H1 (cell line): ENCODE data around the gene TINCR. TPM values are rescaled to one million over a fixed set of nuclear protein-coding genes. Genes with fewer than 3 reads are reported as not detected.

Experiments
- CTCF ChIA-PET: fragments of 300-600 bp; sonication (Branson Sonifier 250); formaldehyde crosslinking; loops from one replicate; lab custom pipeline; 2021; ENCODE audit not compliant: partially characterized antibody; lab: Charles Lee
- POLR2A ChIA-PET: fragments of 300-600 bp; sonication (Branson Sonifier 250); formaldehyde crosslinking; loops from one replicate; lab custom pipeline; 2021; ENCODE audit warnings: inconsistent platforms; ENCODE audit not compliant: partially characterized antibody; lab: Charles Lee
- DNase-seq, 2 experiments: peaks; one replicate each; pipeline versions ENCODE4 v3.0.0 to v3.0.0-alpha.2; 2010 to 2022; ENCODE audit warnings: low spot score in 2 of 2, low read depth in 1 of 2, mixed read lengths in 1 of 2
- FAIRE-seq: peaks from 2 replicates; lab custom pipeline; 2011; peaks lifted over from hg19 to GRCh38; lab: Jason Lieb, UNC
- H2AFZ ChIP-seq: 2 replicates; pipeline ENCODE4 v1.8.1; 2012; ENCODE audit warnings: low read length, inconsistent platforms
- H2AK5ac ChIP-seq: 2 replicates; pipeline ENCODE4 v1.6.1; 2013; ENCODE audit warnings: low read depth, low read length
- H2BK120ac ChIP-seq: replicated peaks from 2 replicates; pipeline ENCODE3; 2013; ENCODE audit warnings: low read depth, low read length, inconsistent platforms
- H2BK12ac ChIP-seq: 2 replicates; pipeline ENCODE4 v1.6.1; 2013; ENCODE audit warnings: low read depth, low read length
- H2BK15ac ChIP-seq: 2 replicates; pipeline ENCODE4 v1.6.1; 2013; ENCODE audit warnings: low read length
- H2BK20ac ChIP-seq: 2 replicates; pipeline ENCODE4 v1.6.1; 2013; ENCODE audit warnings: low read length
- H2BK5ac ChIP-seq: 2 replicates; pipeline ENCODE4 v1.6.1; 2013; ENCODE audit warnings: low read depth, low read length
- H3K14ac ChIP-seq: 2 replicates; pipeline ENCODE4 v1.6.1; 2013; ENCODE audit warnings: inconsistent platforms; ENCODE audit not compliant: insufficient read length
- H3K18ac ChIP-seq: 2 replicates; pipeline ENCODE4 v1.6.1; 2013; ENCODE audit warnings: low read length; ENCODE audit errors: extremely low read depth
- H3K23ac ChIP-seq: 2 replicates; pipeline ENCODE4 v1.6.1; 2013; ENCODE audit warnings: inconsistent platforms; ENCODE audit not compliant: insufficient read length
- H3K23me2 ChIP-seq: 2 replicates; pipeline ENCODE4 v1.6.1; 2013; ENCODE audit warnings: low read depth, low read length
- H3K27ac ChIP-seq: 2 replicates; pipeline ENCODE4 v1.6.1; 2011; ENCODE audit warnings: low read depth, low read length, inconsistent platforms
- H3K27me3 ChIP-seq, 4 experiments: replicated peaks in 1 of 4; 1 replicate in 1 of 4; 2 replicates in 3 of 4; pipeline versions ENCODE4 v1.6.1 to v1.8.1; 2011 to 2013; ENCODE audit warnings: low read length in 3 of 4, mild to moderate bottlenecking in 3 of 4, inconsistent platforms in 2 of 4, mixed read lengths in 2 of 4, moderate library complexity in 1 of 4; ENCODE audit not compliant: control insufficient read depth in 3 of 4, insufficient read depth in 3 of 4; ENCODE audit errors: extremely low read depth in 1 of 4
- H3K36me3 ChIP-seq, 4 experiments: 2 replicates each; pipeline versions ENCODE4 v1.6.1 to v1.8.1; 2011 to 2013; ENCODE audit warnings: mild to moderate bottlenecking in 4 of 4, low read length in 3 of 4, moderate library complexity in 2 of 4, control low read depth in 1 of 4, inconsistent platforms in 1 of 4; ENCODE audit not compliant: insufficient read depth in 4 of 4, control insufficient read depth in 2 of 4
- H3K4ac ChIP-seq: replicated peaks from 2 replicates; pipeline ENCODE3; 2013; ENCODE audit warnings: low read length, low read depth, mixed read lengths, inconsistent platforms; ENCODE audit not compliant: insufficient read length
- H3K4me1 ChIP-seq, 4 experiments: replicated peaks in 1 of 4; 1 replicate in 1 of 4; 2 replicates in 3 of 4; pipeline versions ENCODE4 v1.6.1 to v1.8.1; 2011 to 2013; ENCODE audit warnings: low read length in 3 of 4, inconsistent platforms in 2 of 4, mixed read lengths in 1 of 4; ENCODE audit not compliant: insufficient read depth in 4 of 4, control insufficient read depth in 3 of 4
- H3K4me2 ChIP-seq, 2 experiments: 2 replicates each; pipeline versions ENCODE4 v1.6.1 to v1.8.1; 2011 to 2013; ENCODE audit warnings: low read depth in 2 of 2, low read length in 2 of 2, control low read depth in 1 of 2, inconsistent platforms in 1 of 2, mild to moderate bottlenecking in 1 of 2; ENCODE audit not compliant: insufficient read depth in 1 of 2
- H3K4me3 ChIP-seq, 4 experiments: fragments of 200-600, 300-600 bp in 1 of 4; sonication (generic), shearing (Covaris generic), sonication (Bioruptor Twin) in 1 of 4; 2 replicates each; pipeline versions ENCODE4 v1.5.1 to v1.8.1; 2011 to 2016; ENCODE audit warnings: low read length in 4 of 4, low read depth in 3 of 4, control low read depth in 2 of 4, inconsistent platforms in 2 of 4, mild to moderate bottlenecking in 2 of 4, mixed read lengths in 1 of 4, moderate library complexity in 1 of 4; ENCODE audit not compliant: insufficient read depth in 2 of 4; ENCODE audit errors: extremely low read depth in 1 of 4
- H3K56ac ChIP-seq: replicated peaks from 2 replicates; pipeline ENCODE3; 2013; ENCODE audit warnings: low read depth, mild to moderate bottlenecking, mixed read lengths, low read length, inconsistent platforms; ENCODE audit not compliant: insufficient read length
- H3K79me1 ChIP-seq: 2 replicates; pipeline ENCODE4 v1.6.1; 2013; ENCODE audit warnings: low read depth, low read length, control low read depth
- H3K79me2 ChIP-seq, 2 experiments: 2 replicates each; pipeline versions ENCODE4 v1.6.1 to v1.8.1; 2012 to 2013; ENCODE audit warnings: low read length in 2 of 2, mild to moderate bottlenecking in 2 of 2, inconsistent platforms in 1 of 2; ENCODE audit not compliant: insufficient read depth in 2 of 2, control insufficient read depth in 1 of 2
- H3K9ac ChIP-seq, 4 experiments: replicated peaks in 1 of 4; 1 replicate in 1 of 4; 2 replicates in 3 of 4; pipeline versions ENCODE4 v1.6.1 to v1.8.1; 2011 to 2013; ENCODE audit warnings: low read depth in 3 of 4, low read length in 3 of 4, control low read depth in 2 of 4, mild to moderate bottlenecking in 2 of 4, moderate library complexity in 2 of 4, inconsistent platforms in 1 of 4; ENCODE audit errors: extremely low read depth in 1 of 4
- H3K9me3 ChIP-seq, 2 experiments: 2 replicates each; pipeline versions ENCODE4 v1.6.1 to v1.8.1; 2012 to 2013; ENCODE audit warnings: mild to moderate bottlenecking in 2 of 2, moderate library complexity in 2 of 2, control low read depth in 1 of 2, inconsistent platforms in 1 of 2, low read depth in 1 of 2, low read length in 1 of 2, mixed read lengths in 1 of 2; ENCODE audit not compliant: insufficient read depth in 2 of 2
- H4K20me1 ChIP-seq, 2 experiments: replicated peaks in 1 of 2; 2 replicates each; pipeline versions ENCODE3 to v1.8.1; 2011 to 2013; ENCODE audit warnings: inconsistent platforms in 2 of 2, low read length in 2 of 2, mild to moderate bottlenecking in 1 of 2; ENCODE audit not compliant: insufficient read depth in 2 of 2, control insufficient read depth in 1 of 2
- H4K5ac ChIP-seq: 2 replicates; pipeline ENCODE4 v1.6.1; 2013; ENCODE audit warnings: low read length, low read depth, mixed read lengths, inconsistent platforms; ENCODE audit not compliant: insufficient read length
- H4K8ac ChIP-seq: 2 replicates; pipeline ENCODE4 v1.8.0; 2013; ENCODE audit warnings: mild to moderate bottlenecking, moderate library complexity, low read length, inconsistent platforms; ENCODE audit not compliant: insufficient read depth; ENCODE audit errors: extremely low read depth
- H4K91ac ChIP-seq: replicated peaks from 2 replicates; pipeline ENCODE3; 2013; ENCODE audit warnings: low read length, mixed read lengths, inconsistent platforms; ENCODE audit not compliant: insufficient read length
- CBX5 ChIP-seq: fragments of 300-800, 300-1000 bp; sonication (generic); IDR thresholded peaks from 2 replicates; pipeline ENCODE4 v1.7.1; 2016; ENCODE audit warnings: antibody characterized with exemption, low read length, low read depth
- CBX8 ChIP-seq: fragments of 300-800, 300-1000 bp; sonication (generic); IDR thresholded peaks from 2 replicates; pipeline ENCODE4 v1.7.1; 2016; ENCODE audit warnings: low read depth, low read length, borderline replicate concordance
- CREB1 ChIP-seq: IDR thresholded peaks from 2 replicates; pipeline ENCODE4 v1.6.1; 2012; ENCODE audit warnings: inconsistent platforms
- POU5F1 ChIP-seq: IDR thresholded peaks from 2 replicates; pipeline ENCODE4 v1.6.1; 2011; ENCODE audit warnings: low read depth, mild to moderate bottlenecking, low read length, moderate library complexity
- RAD21 ChIP-seq, 2 experiments: IDR thresholded peaks in 1 of 2; conservative IDR thresholded peaks in 1 of 2; 2 replicates each; pipeline ENCODE4 v1.6.1; 2011; ENCODE audit warnings: low read depth in 2 of 2, low read length in 2 of 2, improper control_type of control experiment in 1 of 2, inconsistent platforms in 1 of 2, mild to moderate bottlenecking in 1 of 2, moderate library complexity in 1 of 2
- USF2 ChIP-seq: IDR thresholded peaks from 2 replicates; pipeline ENCODE4 v1.6.1; 2011; ENCODE audit warnings: low read length, improper control_type of control experiment
- whole genome bisulfite sequencing, 2 experiments: shearing (Covaris generic) in 1 of 2; methylation state at CpG; one replicate each; pipeline versions ENCODE4 v1.1.6 to v1.1.7; 2013 to 2015; ENCODE audit warnings: low lambda C conversion rate in 2 of 2, mixed read lengths in 2 of 2, inconsistent platforms in 1 of 2, low coverage in 1 of 2, missing lambda C conversion rate in 1 of 2; ENCODE audit not compliant: insufficient replicate concordance in 2 of 2, insufficient coverage in 1 of 2, insufficient read length in 1 of 2; ENCODE audit errors: extremely low coverage in 1 of 2, missing lambda C conversion rate in 1 of 2; 5-methylcytosine and 5-hydroxymethylcytosine counted together
- polyA plus RNA-seq, 7 experiments: library from polyadenylated mRNA; depleted of rRNA in 3 of 7; stranded (reverse) in 5 of 7; unstranded in 2 of 7; fragments of >200 nt in 5 of 7; fragments of 200-250 nt in 2 of 7; gene quantifications; 1 replicate in 5 of 7; 2 replicates in 1 of 7; 4 replicates in 1 of 7; pipeline versions ENCODE4 v1.2.1 to v1.2.3, GENCODE V29; 2011 to 2013; ENCODE audit warnings: missing spikeins in 2 of 7, mixed read lengths in 2 of 7
- total RNA-seq: library from RNA; stranded (reverse); fragmentation: NEBNext Ultra II Directional; extraction: Animal tissue kit (Norgen Biotek cat#: 25700); gene quantifications from 2 replicates; pipeline ENCODE4 v1.2.1, GENCODE V29; 2021
- TF ChIP-seq, protein P1 (sequence below), 3 experiments: IDR thresholded peaks; 1 replicate in 2 of 3; 2 replicates in 1 of 3; pipeline versions ENCODE4 v1.5.1 to v1.6.1; 2011; ENCODE audit warnings: low read length in 3 of 3, mild to moderate bottlenecking in 3 of 3, inconsistent platforms in 2 of 3, low read depth in 1 of 3, moderate library complexity in 1 of 3; ENCODE audit not compliant: insufficient read depth in 1 of 3; ENCODE audit errors: control extremely low read depth in 1 of 3

Gene TINCR
- total and polyA plus RNA-seq, 2 of the 8 experiments (the other 6 are each of a cell fraction or from before 2014, with no cell fraction given), result 0.52 to 1.4 TPM

DNA sequence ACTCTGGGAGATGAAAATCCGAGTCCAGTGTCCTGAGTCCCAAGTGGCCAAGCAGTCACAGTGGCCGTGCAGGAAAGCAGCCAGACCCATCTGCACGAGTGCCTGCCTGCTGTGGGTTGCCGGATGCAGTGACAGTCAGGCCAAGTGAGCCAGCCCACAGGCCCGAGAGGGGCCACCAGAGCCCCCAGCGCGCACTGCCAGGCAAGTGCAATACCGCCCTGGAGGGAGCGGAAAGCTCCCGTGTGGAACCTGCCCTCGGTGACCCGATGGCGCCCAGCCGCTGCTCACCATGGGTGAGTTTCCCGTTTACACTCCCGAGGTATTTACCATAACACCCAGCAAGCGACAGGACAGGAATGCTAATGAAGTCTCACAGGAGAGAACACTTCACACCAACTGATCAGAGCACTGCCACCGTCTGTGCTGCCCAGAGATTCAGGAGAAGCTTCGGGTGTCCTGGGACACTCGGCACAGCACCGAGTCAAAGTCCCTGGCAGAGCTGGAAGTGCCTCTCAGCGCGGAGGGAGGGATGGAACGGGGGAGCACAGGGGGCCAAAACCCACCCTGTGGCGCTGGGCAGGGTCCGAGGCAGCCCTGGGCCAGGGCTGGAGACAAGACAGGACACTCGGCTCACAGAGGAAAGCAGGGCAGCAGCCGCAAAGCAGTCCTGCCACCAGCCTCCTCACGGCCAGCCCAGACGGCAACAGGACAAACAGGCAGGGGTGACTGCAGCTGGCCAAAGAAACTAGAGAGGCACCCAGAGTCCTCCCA lies 21.3 kb upstream of the TINCR start:
- FAIRE-seq, result no peak
- 88% methylated on average over 29 of the region's 30 CpGs; no CpG with 5 or more reads in 1 of the 2 experiments for WGBS, 2 experiments
- H3K27ac ChIP-seq, result no peak overlapping the region; the same call in 1 of the 2 replicates
- TF ChIP-seq RAD21 (IDR thresholded peaks at IDR 0.05 in 1 of 2, conservative IDR thresholded peaks at IDR 0.05 in 1 of 2; ENCODE audit: low read depth in 2 of 2, low read length in 2 of 2) (no peak), CBX5 (no peak), CBX8 (no peak), CREB1 (no peak), USF2 (no peak), POU5F1 (no peak)
- TF ChIP-seq, protein P1, sequence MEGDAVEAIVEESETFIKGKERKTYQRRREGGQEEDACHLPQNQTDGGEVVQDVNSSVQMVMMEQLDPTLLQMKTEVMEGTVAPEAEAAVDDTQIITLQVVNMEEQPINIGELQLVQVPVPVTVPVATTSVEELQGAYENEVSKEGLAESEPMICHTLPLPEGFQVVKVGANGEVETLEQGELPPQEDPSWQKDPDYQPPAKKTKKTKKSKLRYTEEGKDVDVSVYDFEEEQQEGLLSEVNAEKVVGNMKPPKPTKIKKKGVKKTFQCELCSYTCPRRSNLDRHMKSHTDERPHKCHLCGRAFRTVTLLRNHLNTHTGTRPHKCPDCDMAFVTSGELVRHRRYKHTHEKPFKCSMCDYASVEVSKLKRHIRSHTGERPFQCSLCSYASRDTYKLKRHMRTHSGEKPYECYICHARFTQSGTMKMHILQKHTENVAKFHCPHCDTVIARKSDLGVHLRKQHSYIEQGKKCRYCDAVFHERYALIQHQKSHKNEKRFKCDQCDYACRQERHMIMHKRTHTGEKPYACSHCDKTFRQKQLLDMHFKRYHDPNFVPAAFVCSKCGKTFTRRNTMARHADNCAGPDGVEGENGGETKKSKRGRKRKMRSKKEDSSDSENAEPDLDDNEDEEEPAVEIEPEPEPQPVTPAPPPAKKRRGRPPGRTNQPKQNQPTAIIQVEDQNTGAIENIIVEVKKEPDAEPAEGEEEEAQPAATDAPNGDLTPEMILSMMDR (IDR thresholded peaks at IDR 0.05; ENCODE audit: control extremely low read depth in 1 of 3, insufficient read depth in 1 of 3, low read depth in 1 of 3, low read length in 3 of 3), result no peak

More for the DNA sequence above, 21.3 kb upstream of the TINCR start:
- POLR2A ChIA-PET, result interaction anchor here (0.6 to 1.4 kb wide), 7 partner anchors 9 to 534 kb away, joined by 3 to 4 read pairs (median 3); partner anchors contain the start of genes SAFB and SAFB2
- Histone ChIP-seq H3K9me3 (no peaks in the 10 kb centered on the region), H3K79me1 (peaks cover 12% of the 10 kb centered on the region), H2BK15ac (no peak overlapping the region), H2BK120ac (no peak overlapping the region), H3K4me2 (no peak overlapping the region), H3K23me2 (peaks cover 2% of the 10 kb centered on the region; the same call in 1 of the 2 replicates), H3K4ac (no peak overlapping the region), H3K4me3 (no peak overlapping the region), H3K14ac (no peak overlapping the region), H3K36me3 (peaks cover 25 to 51% (median 40%) of the 10 kb centered on the region in 4 experiments; a peak in 7 of 8 replicates), H4K8ac (no peak overlapping the region), H3K9ac (peak overlapping the region in 1 of 4 experiments; percentile 34; a peak in 1 of 7 replicates), H2AFZ (no peak overlapping the region), H4K91ac (no peak overlapping the region), H4K20me1 (peaks cover 4 to 31% of the 10 kb centered on the region in 2 experiments), H3K79me2 (no peaks in the 10 kb centered on the region), H2BK12ac (no peak overlapping the region), H3K23ac (no peak overlapping the region), H2BK20ac (no peak overlapping the region), H3K18ac (no peak overlapping the region), H2AK5ac (no peak overlapping the region), H3K27me3 (no peaks in the 10 kb centered on the region), H3K4me1 (peaks cover 0 to 21% (median 16%) of the 10 kb centered on the region in 4 experiments; a peak in 6 of 7 replicates), H2BK5ac (no peak overlapping the region; the same call in 1 of the 2 replicates), H4K5ac (no peak overlapping the region), H3K56ac (no peak overlapping the region)
- DNase-seq, result no peak
- CTCF ChIA-PET, result interaction anchor here (0.6 to 1.3 kb wide), 3 partner anchors 25 to 862 kb away, joined by 3 read pairs; no protein-coding TSS in a partner anchor
